GM12878 (cell line): ENCODE results near the gene PPIG. TPM values are rescaled to one million over a fixed set of nuclear protein-coding genes. Genes with fewer than 3 reads are reported as not detected.

Experiments
- ATAC-seq: fragments of 200-7000 bp; cut with Tn5 transposase; 3 replicates; pipeline ENCODE4 v1.9.1; 2020; ENCODE audit warnings: mild to moderate bottlenecking, moderate library complexity
- BruUV-seq: library from RNA; stranded (reverse); fragments of 400-500 nt; replicated peaks from 2 replicates; lab custom pipeline; 2021; lab: Mats Ljungman, UMichigan
- CTCF ChIA-PET: fragments of 300-600 bp; sonication (Branson Sonifier 250); formaldehyde crosslinking; extraction: SDS; loops from one replicate; lab custom pipeline; 2021; ENCODE audit warnings: inconsistent platforms; lab: Yijun Ruan, JAX
- POLR2A ChIA-PET: fragments of 350-600 bp; formaldehyde crosslinking; extraction: SDS; loops from one replicate; lab custom pipeline; 2021; ENCODE audit warnings: inconsistent platforms; lab: Charles Lee
- RAD21 ChIA-PET: fragments of 300-600 bp; sonication (Branson Sonifier 250); formaldehyde crosslinking; loops from one replicate; lab custom pipeline; 2023; ENCODE audit warnings: antibody characterized with exemption; ENCODE audit not compliant: unreplicated experiment; lab: Charles Lee
- SMC1A ChIA-PET: fragments of 300-600 bp; sonication (Branson Sonifier 250); formaldehyde crosslinking; loops from one replicate; lab custom pipeline; 2023; ENCODE audit not compliant: unreplicated experiment, uncharacterized antibody; lab: Charles Lee
- DNase-seq: peaks from one replicate; pipeline ENCODE4 v3.0.0-alpha.2; 2011; ENCODE audit warnings: low read depth, low spot score
- FAIRE-seq: peaks from 3 replicates; lab custom pipeline; 2011; peaks lifted over from hg19 to GRCh38; lab: Jason Lieb, UNC
- H2AFZ ChIP-seq: 2 replicates; pipeline ENCODE4 v1.6.0; 2011; ENCODE audit warnings: low read depth, low read length, control low read depth; ENCODE audit not compliant: control insufficient read depth
- H3K27ac ChIP-seq: 2 replicates; pipeline ENCODE4 v1.5.1; 2011; ENCODE audit warnings: control low read depth; ENCODE audit not compliant: control insufficient read depth, insufficient read depth
- H3K27me3 ChIP-seq, 2 experiments: replicated peaks in 1 of 2; 2 replicates each; pipeline versions ENCODE4 v1.6.0 to v1.6.1; 2011; ENCODE audit warnings: low read length in 1 of 2; ENCODE audit not compliant: control insufficient read depth in 2 of 2, insufficient read depth in 2 of 2
- H3K36me3 ChIP-seq, 2 experiments: 2 replicates each; pipeline ENCODE4 v1.5.1; 2011; ENCODE audit warnings: low read length in 1 of 2; ENCODE audit not compliant: control insufficient read depth in 2 of 2, insufficient read depth in 2 of 2
- H3K4me1 ChIP-seq: 2 replicates; pipeline ENCODE4 v1.6.1; 2011; ENCODE audit warnings: mild to moderate bottlenecking, low read length, moderate library complexity, mixed read lengths; ENCODE audit not compliant: control insufficient read depth, insufficient read depth
- H3K4me2 ChIP-seq: 2 replicates; pipeline ENCODE4 v1.6.0; 2011; ENCODE audit warnings: control low read depth; ENCODE audit not compliant: control insufficient read depth, insufficient read depth
- H3K4me3 ChIP-seq: fragments of 200-600 bp; sonication (generic); 2 replicates; pipeline ENCODE4 v1.5.1; 2016
- H3K79me2 ChIP-seq: 2 replicates; pipeline ENCODE4 v1.6.0; 2011; ENCODE audit warnings: low read length; ENCODE audit not compliant: control insufficient read depth, insufficient read depth
- H3K9ac ChIP-seq: 2 replicates; pipeline ENCODE4 v1.8.0; 2011; ENCODE audit warnings: low read length, control low read depth, mixed read lengths; ENCODE audit not compliant: control insufficient read depth, insufficient read depth
- H3K9me3 ChIP-seq: replicated peaks from 3 replicates; pipeline ENCODE4 v1.5.1; 2011; ENCODE audit warnings: mild to moderate bottlenecking, low read length; ENCODE audit not compliant: control insufficient read depth, insufficient read depth
- H4K20me1 ChIP-seq: 2 replicates; pipeline ENCODE4 v1.6.0; 2011; ENCODE audit not compliant: control insufficient read depth, insufficient read depth
- CHD2 ChIP-seq: IDR thresholded peaks from 2 replicates; pipeline ENCODE4 v1.6.1; 2011; ENCODE audit warnings: low read depth, low read length, improper control_type of control experiment, borderline replicate concordance
- IKZF2 ChIP-seq, 2 experiments: fragments of 450-650 bp; IDR thresholded peaks; 2 replicates each; pipeline ENCODE4 v1.6.1; 2017; ENCODE audit warnings: mild to moderate bottlenecking in 2 of 2, moderate library complexity in 2 of 2
- MYC ChIP-seq: IDR thresholded peaks from 2 replicates; pipeline ENCODE4 v1.6.1; 2011; ENCODE audit warnings: mild to moderate bottlenecking, low read length, moderate library complexity, inconsistent platforms; ENCODE audit not compliant: insufficient read depth, insufficient replicate concordance, insufficient read length, severe bottlenecking
- NRF1 ChIP-seq: conservative IDR thresholded peaks from 2 replicates; pipeline ENCODE4 v1.6.1; 2011; ENCODE audit warnings: mild to moderate bottlenecking, low read depth, low read length, improper control_type of control experiment
- PML ChIP-seq: IDR thresholded peaks from 2 replicates; pipeline ENCODE4 v1.6.1; 2012; ENCODE audit warnings: low read length, inconsistent platforms
- RAD21 ChIP-seq: IDR thresholded peaks from 2 replicates; pipeline ENCODE4 v1.6.1; 2011; ENCODE audit warnings: mild to moderate bottlenecking, low read depth, low read length, moderate library complexity; ENCODE audit not compliant: insufficient read depth
- RUNX3 ChIP-seq: IDR thresholded peaks from 2 replicates; pipeline ENCODE4 v1.6.1; 2012; ENCODE audit warnings: low read length, inconsistent platforms
- SMAD5 ChIP-seq: IDR thresholded peaks from 2 replicates; pipeline ENCODE4 v1.6.1; 2016; ENCODE audit warnings: antibody characterized with exemption, low read depth
- TARDBP ChIP-seq: IDR thresholded peaks from 2 replicates; pipeline ENCODE4 v1.6.1; 2016; ENCODE audit warnings: borderline replicate concordance
- ZSCAN29 ChIP-seq: fragments of 450-650 bp; IDR thresholded peaks from 2 replicates; pipeline ENCODE4 v1.6.1; 2017; ENCODE audit warnings: mild to moderate bottlenecking, moderate library complexity
- WGBS: methylation state at CpG from one replicate; pipeline ENCODE4 v1.1.6; 2016; ENCODE audit warnings: low lambda C conversion rate; ENCODE audit not compliant: insufficient replicate concordance, insufficient coverage; ENCODE audit errors: missing lambda C conversion rate; 5-methylcytosine and 5-hydroxymethylcytosine counted together
- in situ Hi-C: fragments of 300-500 bp; cut with MboI; formaldehyde crosslinking; loops from 9 replicates; pipeline ENCODE4 v1.14.3; 2018; ENCODE audit warnings: mixed read lengths
- intact Hi-C: fragments of 100-400 bp; cut with micrococcal nuclease; formaldehyde crosslinking; loops from one replicate; pipeline ENCODE4 v1.14.2; 2022; ENCODE audit not compliant: unreplicated experiment
- polyA plus RNA-seq, 11 experiments: library from polyadenylated mRNA; depleted of rRNA in 4 of 11; unstranded in 6 of 11; stranded (reverse) in 5 of 11; fragments of >200 nt; fragmentation: Nextera tagmentation in 4 of 11; fragmentation: Illumina TruSeq in 1 of 11; extraction: Ambion mirVana in 4 of 11; extraction: Trizol in 1 of 11; gene quantifications; 1 replicate in 1 of 11; 2 replicates in 10 of 11; pipeline versions ENCODE4 v1.2.1 to v1.2.3, GENCODE V29; 2011 to 2016; ENCODE audit warnings: inconsistent platforms in 2 of 11, missing spikeins in 2 of 11, low read depth in 1 of 11
- total RNA-seq, 4 experiments: library from RNA; depleted of rRNA in 3 of 4; stranded (reverse); fragments of >200 nt in 3 of 4; fragmentation: Illumina TruSeq in 1 of 4; extraction: Trizol in 1 of 4; gene quantifications; 2 replicates each; pipeline versions ENCODE4 v1.2.1 to v1.2.3, GENCODE V29; 2013 to 2021
- TF ChIP-seq, protein P1 (sequence below): fragments of 450-650 bp; conservative IDR thresholded peaks from 2 replicates; pipeline ENCODE4 v1.6.1; 2017; ENCODE audit warnings: mild to moderate bottlenecking, moderate library complexity
- TF ChIP-seq, protein P2 (sequence below): IDR thresholded peaks from 2 replicates; pipeline ENCODE4 v1.6.1; 2011; ENCODE audit warnings: borderline replicate concordance, low read depth, mild to moderate bottlenecking, moderate library complexity, mixed read lengths, low read length; ENCODE audit not compliant: insufficient read depth; ENCODE audit errors: extremely low read length

PPIG gene
- total and polyA plus RNA-seq, 10 of the 15 experiments (the other 5 are each of a cell fraction or from before 2014, with no cell fraction given): 22.3 to 147 (median 95.2) TPM

DNA sequence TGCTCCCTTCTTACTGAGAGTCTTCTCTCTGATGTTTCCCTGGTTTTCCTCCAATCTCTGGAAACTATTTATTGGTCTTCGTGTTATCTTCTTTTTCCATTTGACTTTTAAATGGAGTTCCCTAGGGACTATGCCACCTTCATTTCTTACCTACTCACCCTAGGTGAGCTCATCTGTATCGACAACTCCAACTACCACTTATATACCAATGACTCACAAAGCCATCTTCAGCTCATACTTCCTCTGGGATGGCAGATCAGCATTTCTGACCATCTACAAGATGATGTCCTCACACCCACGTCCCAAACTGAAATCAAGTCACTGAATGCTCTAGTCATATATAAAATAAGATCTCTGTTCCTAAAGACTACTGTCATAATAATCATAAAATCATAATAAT lies 69.5 kb downstream of the PPIG start:
- FAIRE-seq: no peak
- H3K36me3 ChIP-seq: no peaks in the 10 kb centered on the region
- H4K20me1 ChIP-seq: no peaks in the 10 kb centered on the region
- ATAC-seq: no peak
- no TSS peak for BruUV-seq
- no peaks in the 10 kb centered on the region for H3K27me3 ChIP-seq
- RAD21 ChIA-PET: no interaction called here
- no peak overlapping the region for H2AFZ ChIP-seq
- no peaks in the 10 kb centered on the region for H3K4me1 ChIP-seq
- POLR2A ChIA-PET: no interaction called here
- CTCF ChIA-PET: no interaction called here
- SMC1A ChIA-PET: interaction anchor here (0.6 to 1.1 kb wide), 2 partner anchors 224 to 838 kb away, joined by 3 to 4 read pairs; no protein-coding TSS in a partner anchor
- no peak overlapping the region for H3K27ac ChIP-seq
- no peak for DNase-seq
- no peaks in the 10 kb centered on the region for H3K9me3 ChIP-seq
- TF ChIP-seq NRF1 (no peak), RAD21 (no peak), ZSCAN29 (no peak), MYC (no peak), CHD2 (no peak), TARDBP (no peak), SMAD5 (no peak), RUNX3 (no peak), PML (no peak), IKZF2 (IDR thresholded peaks at IDR 0.05) (no peak)
- TF ChIP-seq, protein P1, sequence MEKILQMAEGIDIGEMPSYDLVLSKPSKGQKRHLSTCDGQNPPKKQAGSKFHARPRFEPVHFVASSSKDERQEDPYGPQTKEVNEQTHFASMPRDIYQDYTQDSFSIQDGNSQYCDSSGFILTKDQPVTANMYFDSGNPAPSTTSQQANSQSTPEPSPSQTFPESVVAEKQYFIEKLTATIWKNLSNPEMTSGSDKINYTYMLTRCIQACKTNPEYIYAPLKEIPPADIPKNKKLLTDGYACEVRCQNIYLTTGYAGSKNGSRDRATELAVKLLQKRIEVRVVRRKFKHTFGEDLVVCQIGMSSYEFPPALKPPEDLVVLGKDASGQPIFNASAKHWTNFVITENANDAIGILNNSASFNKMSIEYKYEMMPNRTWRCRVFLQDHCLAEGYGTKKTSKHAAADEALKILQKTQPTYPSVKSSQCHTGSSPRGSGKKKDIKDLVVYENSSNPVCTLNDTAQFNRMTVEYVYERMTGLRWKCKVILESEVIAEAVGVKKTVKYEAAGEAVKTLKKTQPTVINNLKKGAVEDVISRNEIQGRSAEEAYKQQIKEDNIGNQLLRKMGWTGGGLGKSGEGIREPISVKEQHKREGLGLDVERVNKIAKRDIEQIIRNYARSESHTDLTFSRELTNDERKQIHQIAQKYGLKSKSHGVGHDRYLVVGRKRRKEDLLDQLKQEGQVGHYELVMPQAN: no peak
- TF ChIP-seq, protein P2, sequence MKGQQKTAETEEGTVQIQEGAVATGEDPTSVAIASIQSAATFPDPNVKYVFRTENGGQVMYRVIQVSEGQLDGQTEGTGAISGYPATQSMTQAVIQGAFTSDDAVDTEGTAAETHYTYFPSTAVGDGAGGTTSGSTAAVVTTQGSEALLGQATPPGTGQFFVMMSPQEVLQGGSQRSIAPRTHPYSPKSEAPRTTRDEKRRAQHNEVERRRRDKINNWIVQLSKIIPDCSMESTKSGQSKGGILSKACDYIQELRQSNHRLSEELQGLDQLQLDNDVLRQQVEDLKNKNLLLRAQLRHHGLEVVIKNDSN: no peak
- WGBS: 0% methylated on average over 3 of the region's 3 CpGs
- H3K9ac ChIP-seq: no peak overlapping the region
- intact Hi-C loops: no loop called here
- H3K4me3 ChIP-seq: no peak overlapping the region
- in situ Hi-C loops: no loop called here
- no peak overlapping the region for H3K4me2 ChIP-seq
- H3K79me2 ChIP-seq: no peaks in the 10 kb centered on the region
